ENCODE measurements around the gene PRR30. TPM values are rescaled to one million over a fixed set of nuclear protein-coding genes. Genes with fewer than 3 reads are reported as not detected.

PRR30 gene
- total RNA-seq, 4 donors from 2014 or later, result not detected

DNA sequence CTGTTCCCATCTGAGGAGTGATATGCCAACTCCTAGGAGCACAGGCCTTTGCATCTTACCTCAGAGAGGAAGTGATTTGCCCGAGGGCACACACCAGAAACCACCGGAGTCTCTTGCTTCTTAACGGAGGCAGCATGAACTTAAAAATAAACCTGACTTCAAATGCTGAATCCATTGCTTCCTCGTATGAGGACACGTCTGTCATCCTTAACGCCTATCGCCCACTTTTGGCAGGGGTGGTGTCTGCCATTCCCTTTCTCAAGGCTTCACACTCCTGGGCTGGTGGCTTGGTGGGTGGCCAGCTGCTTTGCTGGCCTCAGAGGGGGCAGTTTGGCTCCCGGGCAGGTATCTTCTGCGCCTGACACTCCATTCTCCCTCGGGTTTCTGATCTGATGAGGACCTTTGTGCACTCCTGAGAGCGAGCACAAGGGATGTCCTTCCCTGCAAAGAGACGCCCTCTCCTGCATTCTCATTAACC is 3.7 kb downstream of the PRR30 start:
- Histone ChIP-seq H3K9me3 (no peaks in the 10 kb centered on the region), H3K27ac (peak overlapping the region in 2 of 4 donors; percentile 90 to 92), H3K4me1 (peaks cover 5 to 30% (median 14%) of the 10 kb centered on the region in 3 donors), H3K36me3 (peaks cover 0 to 25% of the 10 kb centered on the region in 2 donors), H3K27me3 (no peaks in the 10 kb centered on the region), H3K4me3 (no peak overlapping the region)
- TF ChIP-seq EP300 (IDR thresholded peaks at IDR 0.05), result no peak
- TF ChIP-seq POLR2AphosphoS5 (IDR thresholded peaks at IDR 0.05), result no peak
- TF ChIP-seq, protein P1, sequence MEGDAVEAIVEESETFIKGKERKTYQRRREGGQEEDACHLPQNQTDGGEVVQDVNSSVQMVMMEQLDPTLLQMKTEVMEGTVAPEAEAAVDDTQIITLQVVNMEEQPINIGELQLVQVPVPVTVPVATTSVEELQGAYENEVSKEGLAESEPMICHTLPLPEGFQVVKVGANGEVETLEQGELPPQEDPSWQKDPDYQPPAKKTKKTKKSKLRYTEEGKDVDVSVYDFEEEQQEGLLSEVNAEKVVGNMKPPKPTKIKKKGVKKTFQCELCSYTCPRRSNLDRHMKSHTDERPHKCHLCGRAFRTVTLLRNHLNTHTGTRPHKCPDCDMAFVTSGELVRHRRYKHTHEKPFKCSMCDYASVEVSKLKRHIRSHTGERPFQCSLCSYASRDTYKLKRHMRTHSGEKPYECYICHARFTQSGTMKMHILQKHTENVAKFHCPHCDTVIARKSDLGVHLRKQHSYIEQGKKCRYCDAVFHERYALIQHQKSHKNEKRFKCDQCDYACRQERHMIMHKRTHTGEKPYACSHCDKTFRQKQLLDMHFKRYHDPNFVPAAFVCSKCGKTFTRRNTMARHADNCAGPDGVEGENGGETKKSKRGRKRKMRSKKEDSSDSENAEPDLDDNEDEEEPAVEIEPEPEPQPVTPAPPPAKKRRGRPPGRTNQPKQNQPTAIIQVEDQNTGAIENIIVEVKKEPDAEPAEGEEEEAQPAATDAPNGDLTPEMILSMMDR (IDR thresholded peaks at IDR 0.05), result no peak
- no peak for TF ChIP-seq POLR2A (IDR thresholded peaks at IDR 0.05)
- 80 to 88% methylated on average over 6 to 7 of the region's 12 CpGs for WGBS, 2 donors (ENCODE audit: low coverage in 1 of 2)
- no peak for ATAC-seq

DNA sequence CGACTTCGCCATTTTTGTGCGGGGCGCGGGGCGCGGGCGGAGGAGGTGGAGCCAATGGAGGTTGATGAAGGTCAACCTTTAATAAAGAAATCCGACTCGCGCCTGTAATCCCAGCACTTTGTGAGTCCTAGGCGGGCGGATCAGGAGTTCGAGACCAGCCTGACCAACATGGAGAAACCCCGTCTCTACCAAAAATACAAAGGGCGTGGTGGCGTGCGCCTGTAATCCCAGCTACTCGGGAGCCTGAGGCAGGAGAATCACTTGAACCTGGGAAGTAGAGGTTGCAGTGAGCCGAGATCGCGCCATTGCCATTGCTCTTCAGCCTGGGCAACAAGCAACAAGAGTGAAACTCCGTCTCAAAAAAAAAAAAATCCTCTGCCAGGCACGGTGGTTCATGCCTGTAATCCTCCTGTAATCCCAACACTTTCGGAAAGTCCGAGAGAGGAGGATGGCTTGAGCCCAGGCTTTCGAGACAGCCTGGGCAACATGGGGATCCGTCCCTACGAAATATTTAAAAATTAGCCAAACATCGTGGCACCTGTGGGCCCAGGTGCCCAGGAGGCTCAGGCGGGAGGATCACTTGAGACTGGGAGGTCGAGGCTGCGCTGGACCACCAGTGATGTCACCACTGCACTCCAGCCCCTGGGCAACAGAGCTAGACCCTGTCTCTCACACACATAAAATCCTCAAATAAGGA is 4.3 kb downstream of the PRR30 start:
- H3K36me3 ChIP-seq, result peaks cover 0 to 31% of the 10 kb centered on the region in 2 donors
- 69 to 85% methylated on average over 6 to 9 of the region's 33 CpGs for WGBS, 2 donors (ENCODE audit: low coverage in 1 of 2)
- no peak for ATAC-seq
- TF ChIP-seq, protein P1 (IDR thresholded peaks at IDR 0.05), result no peak
- TF ChIP-seq POLR2A (IDR thresholded peaks at IDR 0.05), result no peak
- TF ChIP-seq EP300 (IDR thresholded peaks at IDR 0.05), result no peak
- no peak for TF ChIP-seq POLR2AphosphoS5 (IDR thresholded peaks at IDR 0.05)
- no peaks in the 10 kb centered on the region for H3K9me3 ChIP-seq
- no peaks in the 10 kb centered on the region for H3K27me3 ChIP-seq
- H3K4me3 ChIP-seq, result peak overlapping the region; percentile 82 to 97
- H3K4me1 ChIP-seq, result peaks cover 5 to 30% (median 14%) of the 10 kb centered on the region in 3 donors
- H3K27ac ChIP-seq, result peak overlapping the region in 3 of 4 donors; percentile 90 to 95 (median 92)

DNA sequence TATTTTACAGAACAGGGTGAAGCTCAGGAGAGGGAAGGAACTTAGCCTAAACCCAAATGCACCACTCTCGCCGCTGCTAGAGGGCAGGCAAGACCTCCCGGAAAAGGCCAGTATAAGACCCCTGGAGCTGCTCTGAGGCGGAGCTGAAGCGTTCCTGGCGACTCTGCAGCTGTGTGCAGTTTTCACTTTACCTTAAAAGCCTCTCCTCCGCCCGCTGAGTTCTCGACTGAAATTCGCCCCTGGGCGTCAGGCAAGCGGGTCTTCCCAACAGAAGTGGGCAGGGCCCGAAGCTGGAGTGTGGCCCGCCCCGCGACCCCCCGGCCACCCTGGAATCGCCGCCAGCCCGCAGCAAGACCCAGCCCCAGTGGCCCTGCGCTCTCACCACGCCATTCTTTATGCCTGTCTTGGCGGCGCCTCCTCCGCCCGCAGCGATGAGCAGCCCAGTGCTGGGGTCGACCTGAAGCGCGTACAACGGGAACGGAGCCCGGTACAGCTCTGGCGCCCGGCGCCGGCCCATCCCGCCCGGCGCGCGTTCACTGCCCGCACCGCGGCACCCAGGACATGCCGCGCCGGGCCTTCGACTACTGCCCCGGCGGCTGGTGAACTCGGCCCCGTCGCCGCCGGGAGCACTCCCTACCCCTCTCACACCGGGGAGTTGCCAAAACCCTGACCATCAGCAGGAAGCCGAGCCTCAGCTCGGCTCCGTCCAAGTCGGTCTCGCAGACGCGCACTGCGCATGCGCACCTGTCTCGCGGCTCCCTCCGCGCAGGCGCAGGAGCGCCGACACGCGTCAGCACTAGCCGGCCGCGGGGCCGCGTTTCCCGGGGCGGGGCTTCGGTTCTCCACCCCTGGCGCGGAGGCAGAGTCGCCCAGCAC is 5.1 kb downstream of the PRR30 start, which contains the start of gene PREB:
Gene PREB (minus strand): TSS at position 732 of the 876 bp plus-strand sequence. CDS start 215 bp downstream, at position 517.
- peak within 1 kb of the TSS; percentile 82 to 97 for H3K4me3 ChIP-seq
- ATAC-seq, result peak; percentile 96
- TF ChIP-seq POLR2AphosphoS5 (IDR thresholded peaks at IDR 0.05) (peak; percentile 92), POLR2A (IDR thresholded peaks at IDR 0.05) (peak; percentile 87 to 90), EP300 (IDR thresholded peaks at IDR 0.05) (no peak)
- TF ChIP-seq, protein P1 (IDR thresholded peaks at IDR 0.05), result no peak
- H3K4me1 ChIP-seq, result peaks cover 5 to 30% (median 14%) of the 10 kb centered on the region in 3 donors
- no peaks in the 10 kb centered on the region for H3K27me3 ChIP-seq
- no peaks in the 10 kb centered on the region for H3K9me3 ChIP-seq
- peaks cover 0 to 39% of the 10 kb centered on the region in 2 donors for H3K36me3 ChIP-seq
- peak within 1 kb of the TSS; percentile 76 to 95 (median 91) for H3K27ac ChIP-seq
- 0% methylated on average over 1 of the region's 86 CpGs; no CpG with 5 or more reads in 1 of the 2 donors for WGBS, 2 donors (ENCODE audit: low coverage in 1 of 2)

DNA sequence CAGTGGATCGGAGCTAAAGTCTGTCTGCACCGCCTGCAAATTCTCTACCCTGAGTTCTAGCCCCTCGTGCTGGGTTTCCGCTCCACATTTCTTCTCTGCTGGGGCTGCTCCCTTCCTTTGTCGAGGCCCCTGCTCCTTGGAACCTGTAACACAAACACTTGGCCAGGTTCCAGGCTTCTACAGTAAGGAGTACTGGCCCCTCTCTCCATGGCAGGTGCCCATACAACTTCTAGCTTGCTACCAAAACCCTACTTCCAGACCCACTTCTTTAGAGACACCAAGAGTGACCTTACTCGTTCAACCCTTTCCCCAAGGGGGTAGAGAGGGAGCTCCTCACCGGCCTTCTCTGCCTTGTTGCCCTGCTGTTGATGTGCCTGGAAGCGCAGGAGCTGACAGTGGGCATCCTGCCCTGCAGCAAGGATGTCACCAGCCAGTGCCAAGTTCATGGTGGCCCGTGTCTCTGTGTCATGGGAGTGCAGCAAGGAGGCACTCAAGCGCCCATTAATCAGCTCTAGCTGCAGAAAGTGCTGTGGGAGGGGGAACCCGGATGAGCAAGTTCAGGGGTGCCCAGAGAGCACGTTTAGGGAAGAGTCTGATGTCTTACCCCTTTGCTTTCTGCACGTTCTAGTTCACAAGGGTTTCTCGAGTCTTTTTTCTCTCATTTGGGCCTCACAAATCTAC is 5.9 kb downstream of the PRR30 start:
- Histone ChIP-seq H3K9me3 (no peaks in the 10 kb centered on the region), H3K27me3 (no peaks in the 10 kb centered on the region), H3K27ac (peak overlapping the region in 3 of 4 donors; percentile 90 to 95 (median 92)), H3K4me1 (peaks cover 5 to 30% (median 14%) of the 10 kb centered on the region in 3 donors), H3K4me3 (peak overlapping the region; percentile 82 to 97), H3K36me3 (peaks cover 0 to 40% of the 10 kb centered on the region in 2 donors)
- no peak for TF ChIP-seq POLR2AphosphoS5 (IDR thresholded peaks at IDR 0.05)
- TF ChIP-seq EP300 (IDR thresholded peaks at IDR 0.05), result no peak
- TF ChIP-seq, protein P1 (IDR thresholded peaks at IDR 0.05), result no peak
- TF ChIP-seq POLR2A (IDR thresholded peaks at IDR 0.05), result no peak
- WGBS, 2 donors (ENCODE audit: low coverage in 1 of 2), result 44 to 71% methylated on average over 5 to 7 of the region's 14 CpGs
- no peak for ATAC-seq

Measured in gastroesophageal sphincter (tissue), 4 donors.